ENCODE measurements around the gene SLC5A11.
"Not testable (repeated sequence)": the region's sequence is repeated elsewhere in the genome, so short reads cannot be mapped to it uniquely, and the experiment has no call there.

Gene SLC5A11, protein sequence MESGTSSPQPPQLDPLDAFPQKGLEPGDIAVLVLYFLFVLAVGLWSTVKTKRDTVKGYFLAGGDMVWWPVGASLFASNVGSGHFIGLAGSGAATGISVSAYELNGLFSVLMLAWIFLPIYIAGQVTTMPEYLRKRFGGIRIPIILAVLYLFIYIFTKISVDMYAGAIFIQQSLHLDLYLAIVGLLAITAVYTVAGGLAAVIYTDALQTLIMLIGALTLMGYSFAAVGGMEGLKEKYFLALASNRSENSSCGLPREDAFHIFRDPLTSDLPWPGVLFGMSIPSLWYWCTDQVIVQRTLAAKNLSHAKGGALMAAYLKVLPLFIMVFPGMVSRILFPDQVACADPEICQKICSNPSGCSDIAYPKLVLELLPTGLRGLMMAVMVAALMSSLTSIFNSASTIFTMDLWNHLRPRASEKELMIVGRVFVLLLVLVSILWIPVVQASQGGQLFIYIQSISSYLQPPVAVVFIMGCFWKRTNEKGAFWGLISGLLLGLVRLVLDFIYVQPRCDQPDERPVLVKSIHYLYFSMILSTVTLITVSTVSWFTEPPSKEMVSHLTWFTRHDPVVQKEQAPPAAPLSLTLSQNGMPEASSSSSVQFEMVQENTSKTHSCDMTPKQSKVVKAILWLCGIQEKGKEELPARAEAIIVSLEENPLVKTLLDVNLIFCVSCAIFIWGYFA

DNA sequence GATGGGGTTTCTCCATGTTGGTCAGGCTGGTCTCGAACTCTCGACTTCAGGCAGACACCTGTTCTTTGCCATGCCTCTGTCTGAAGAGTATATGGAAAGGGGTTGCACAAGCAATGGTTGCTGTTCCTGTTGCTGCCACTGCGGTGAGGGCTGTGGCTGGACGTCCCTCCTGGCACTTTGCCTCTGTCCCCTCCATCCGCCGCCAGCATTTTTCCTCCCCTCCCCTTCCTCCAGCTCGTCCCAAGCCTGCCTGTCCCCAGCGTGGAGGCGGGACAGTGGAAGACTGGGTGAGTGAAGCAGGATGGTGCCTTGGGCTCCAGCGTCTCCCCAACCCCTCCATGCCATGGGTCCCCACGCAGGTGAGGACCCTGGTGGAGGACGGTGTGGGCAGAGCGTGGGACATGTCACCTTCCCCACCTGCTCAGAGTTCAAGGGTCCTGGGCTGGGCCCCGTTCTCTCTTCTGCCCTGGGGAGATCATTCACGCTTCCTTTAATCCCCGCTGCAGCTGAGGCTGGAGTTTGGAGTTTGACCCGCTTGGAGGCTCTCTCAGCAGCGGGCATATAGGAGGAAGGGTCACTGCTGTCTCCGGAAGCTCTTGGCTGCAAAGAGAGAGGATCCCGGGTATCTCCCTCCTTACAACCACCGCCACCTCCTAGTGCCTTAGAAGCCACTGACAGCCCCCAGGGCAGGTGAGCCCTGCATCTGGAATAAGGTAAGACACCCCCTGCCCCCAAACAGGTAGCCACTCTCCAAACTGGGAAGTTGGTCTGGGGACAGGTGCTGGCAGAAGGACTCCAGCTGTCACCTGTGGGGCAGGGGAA lies at the start of gene SLC5A11:
SLC5A11 (plus strand) TSS at position 238 of the 822 bp plus-strand sequence. CDS start 12,681 bp downstream, outside the sequence.
- no peak for DNase-seq

DNA sequence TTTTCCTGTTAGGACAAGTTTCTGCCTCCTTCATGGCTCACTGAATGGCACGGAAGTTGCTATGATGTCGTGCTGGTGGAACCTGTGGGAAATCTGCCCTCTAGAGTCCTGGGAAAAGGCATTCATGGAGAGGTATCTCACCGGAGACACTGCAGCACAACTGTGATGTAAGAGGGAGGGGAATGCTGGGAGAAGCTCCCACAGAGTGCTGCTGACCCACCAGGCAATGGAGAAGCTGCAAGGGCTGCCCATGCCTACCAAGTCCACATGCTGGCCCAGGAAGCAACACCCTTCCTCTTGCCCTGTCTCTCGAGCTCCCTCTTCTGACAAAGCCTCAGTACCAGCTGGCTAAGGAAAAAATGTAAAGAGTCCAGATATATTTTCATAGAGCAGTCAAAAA lies 45.2 kb upstream of the SLC5A11 start:
- DNase-seq: no peak

DNA sequence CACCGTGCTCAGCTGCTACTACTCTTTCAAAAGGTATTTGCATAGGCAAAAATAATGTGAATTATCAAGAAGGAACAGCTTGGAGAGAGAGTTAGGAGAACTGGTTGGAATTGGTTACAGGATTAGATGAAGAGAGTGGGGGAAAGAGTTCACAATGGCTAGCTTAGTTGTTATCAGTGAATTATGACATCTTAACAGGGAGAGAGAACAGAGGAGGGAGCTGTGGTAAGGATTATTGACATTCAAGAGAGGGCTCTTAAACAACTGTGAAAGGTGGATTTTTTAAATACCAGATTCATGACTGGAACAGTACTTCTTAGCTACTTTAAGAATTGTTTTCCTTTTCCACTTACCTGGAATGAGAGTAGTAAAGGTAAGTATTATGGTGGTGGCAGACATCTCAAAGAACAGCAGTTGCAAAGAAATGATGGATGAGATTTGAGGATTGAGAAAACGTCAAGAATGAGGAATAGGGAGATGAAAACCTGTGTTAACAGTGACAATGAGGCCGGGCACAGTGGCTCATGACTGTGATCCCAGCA lies 43.9 kb upstream of the SLC5A11 start:
- no peak for DNase-seq

DNA sequence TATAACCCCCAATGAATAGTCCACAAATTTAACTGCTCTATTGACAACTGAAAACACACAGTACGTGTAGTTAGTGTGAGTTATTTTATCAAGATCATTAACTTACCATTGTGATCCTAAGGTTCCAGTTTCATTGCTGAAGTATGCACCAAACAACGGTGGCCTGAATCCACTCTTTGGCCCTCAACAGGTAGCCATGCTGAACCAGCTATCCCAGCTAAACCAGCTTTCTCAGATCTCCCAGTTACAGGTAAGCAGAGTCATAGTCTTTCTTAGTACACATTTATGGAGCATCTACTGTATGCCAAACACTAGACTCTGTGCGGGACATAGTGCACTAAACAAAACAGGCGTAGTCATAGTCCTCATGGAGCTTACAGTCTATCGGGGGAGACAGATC lies 40.3 kb upstream of the SLC5A11 start:
- DNase-seq: no peak

DNA sequence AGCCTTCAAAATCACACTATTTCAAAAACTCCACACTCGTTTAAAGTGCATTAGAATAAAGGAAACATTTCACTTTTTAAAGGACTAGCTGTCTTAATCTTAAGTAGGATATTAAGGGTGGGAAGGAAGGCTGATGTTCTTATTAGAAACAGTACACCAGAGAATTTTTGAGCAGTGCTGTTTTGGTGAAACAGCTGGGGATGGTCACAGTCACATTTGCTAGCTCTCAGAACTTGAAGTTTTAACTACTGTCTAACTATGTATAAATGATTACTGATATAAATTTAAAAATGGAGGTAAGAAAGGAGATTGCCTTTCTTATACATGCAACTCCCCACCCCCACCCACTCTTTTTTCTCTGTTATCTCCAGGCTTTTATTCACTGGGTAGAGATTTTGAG lies 38.5 kb upstream of the SLC5A11 start:
- no peak for DNase-seq

DNA sequence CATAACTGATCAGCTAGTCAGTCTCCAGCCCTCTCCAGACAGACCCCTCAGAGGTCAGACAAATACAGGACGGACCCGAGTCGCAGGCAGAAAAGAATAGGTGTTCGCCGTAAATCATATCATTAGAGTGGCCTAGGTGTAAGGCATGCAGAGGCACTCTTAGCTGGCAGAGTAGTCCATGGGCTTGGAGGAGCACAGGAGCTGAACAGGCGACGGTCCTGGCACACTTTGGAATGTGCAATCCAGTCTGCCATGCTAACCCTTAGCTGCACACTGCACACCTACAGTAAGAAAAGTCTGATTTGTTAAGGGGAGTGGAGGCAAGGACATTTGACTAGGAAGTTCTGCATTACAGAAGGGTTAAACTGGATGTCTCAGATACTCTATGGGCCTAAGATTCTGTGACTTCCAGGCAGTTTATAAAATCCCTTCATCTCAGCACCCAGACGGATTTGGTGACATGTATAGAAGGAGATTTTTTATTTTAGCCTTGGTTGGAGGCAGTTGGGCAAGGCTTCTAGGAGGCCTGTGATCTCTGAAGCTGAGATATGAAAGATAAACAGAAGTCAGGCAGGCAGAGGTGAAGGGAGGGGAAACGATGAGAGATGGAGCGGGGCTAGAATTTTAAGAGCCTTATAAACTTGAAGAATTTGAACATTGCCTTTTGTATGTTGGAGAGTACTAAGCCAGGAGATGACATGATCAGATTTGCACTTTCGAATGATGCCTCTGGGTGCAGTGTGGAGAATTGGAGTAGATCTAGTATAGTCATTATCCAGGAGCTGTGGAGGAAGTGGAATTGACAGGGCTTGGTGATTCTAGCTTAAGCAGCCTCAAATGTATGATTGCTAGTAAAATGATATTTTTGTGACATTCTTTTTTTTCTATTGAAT lies 34.6 kb upstream of the SLC5A11 start:
- DNase-seq: no peak

DNA sequence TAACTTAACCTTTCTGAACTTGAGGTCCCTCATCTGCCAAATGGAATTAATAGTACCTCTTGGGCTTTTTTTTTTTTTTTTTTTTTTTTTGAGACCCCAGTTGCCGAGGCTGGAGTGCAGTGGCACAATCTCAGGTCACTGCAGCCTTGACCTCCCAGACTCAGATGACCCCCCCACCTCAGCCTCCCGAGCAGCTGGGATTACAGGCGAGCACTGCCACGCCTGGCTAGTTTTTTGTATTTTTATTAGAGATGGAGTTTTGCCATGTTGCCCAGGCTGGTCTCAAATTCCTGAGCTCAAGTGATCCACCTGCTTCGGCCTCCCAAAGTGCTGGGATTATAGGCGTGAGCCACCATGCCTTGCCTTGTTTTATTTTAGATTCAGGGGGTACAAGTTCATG lies 33.0 kb upstream of the SLC5A11 start:
- DNase-seq: not testable (repeated sequence)

DNA sequence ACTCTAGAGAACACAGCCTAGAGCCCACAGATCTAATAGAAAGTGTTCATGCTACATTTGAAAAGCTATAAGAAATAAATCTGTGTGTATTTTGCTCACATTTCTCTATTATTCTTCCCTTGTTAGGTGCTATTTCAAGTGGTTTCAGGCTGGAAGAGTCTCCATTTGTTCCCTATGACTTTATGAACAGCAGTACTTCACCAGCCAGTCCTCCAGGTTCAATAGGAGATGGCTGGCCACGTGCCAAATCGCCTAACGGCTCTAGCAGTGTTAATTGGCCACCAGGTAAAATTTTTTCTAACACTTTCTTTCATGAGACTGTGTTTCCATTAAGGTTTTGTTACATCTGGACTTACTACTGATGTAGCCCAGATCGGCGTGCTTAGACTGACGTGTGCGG lies 30.7 kb upstream of the SLC5A11 start:
- DNase-seq: no peak

DNA sequence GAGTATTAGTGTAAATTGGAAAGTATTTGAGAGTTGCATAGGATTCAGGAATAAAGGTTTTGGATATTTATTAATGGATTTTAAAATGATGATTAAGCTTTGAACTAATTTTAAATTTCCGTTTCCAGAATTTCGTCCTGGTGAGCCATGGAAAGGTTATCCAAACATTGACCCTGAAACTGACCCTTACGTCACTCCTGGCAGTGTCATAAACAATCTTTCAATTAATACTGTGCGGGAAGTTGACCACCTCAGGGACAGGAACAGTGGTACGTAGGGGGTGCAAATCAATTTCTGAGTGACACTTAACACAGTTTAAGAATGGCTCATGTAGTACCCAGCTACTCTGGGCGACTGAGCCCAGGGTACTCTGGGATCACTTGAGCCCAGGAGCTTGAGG lies 29.1 kb upstream of the SLC5A11 start:
- DNase-seq: no peak

DNA sequence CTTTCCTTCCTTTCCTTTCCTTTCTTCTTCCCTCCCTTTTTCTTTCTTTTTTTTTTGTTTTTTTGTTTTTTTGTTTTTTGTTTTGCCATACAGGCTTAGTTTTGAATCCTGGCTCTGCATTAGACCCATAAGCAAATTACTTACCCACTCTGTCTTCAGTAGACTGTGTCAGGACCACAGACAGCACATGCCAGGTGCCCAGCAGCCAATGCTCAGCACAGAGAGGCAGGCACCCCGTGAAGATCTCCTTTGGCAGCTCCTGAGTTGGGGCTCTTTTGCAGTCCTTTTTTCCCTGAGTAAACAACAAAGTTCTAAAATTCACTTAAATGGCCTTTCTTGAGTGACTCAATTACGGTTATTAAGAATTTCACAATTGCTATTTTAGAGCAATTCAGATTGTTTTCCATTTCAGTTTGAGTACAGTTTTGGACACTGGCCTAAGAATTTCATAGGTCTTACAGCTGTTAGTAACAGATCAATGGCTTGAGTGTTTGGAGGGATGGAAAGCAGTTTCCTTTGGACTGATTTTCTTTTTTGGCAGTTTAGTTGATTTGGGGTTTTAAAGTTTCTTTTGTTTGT lies 26.2 kb upstream of the SLC5A11 start:
- no peak for DNase-seq

DNA sequence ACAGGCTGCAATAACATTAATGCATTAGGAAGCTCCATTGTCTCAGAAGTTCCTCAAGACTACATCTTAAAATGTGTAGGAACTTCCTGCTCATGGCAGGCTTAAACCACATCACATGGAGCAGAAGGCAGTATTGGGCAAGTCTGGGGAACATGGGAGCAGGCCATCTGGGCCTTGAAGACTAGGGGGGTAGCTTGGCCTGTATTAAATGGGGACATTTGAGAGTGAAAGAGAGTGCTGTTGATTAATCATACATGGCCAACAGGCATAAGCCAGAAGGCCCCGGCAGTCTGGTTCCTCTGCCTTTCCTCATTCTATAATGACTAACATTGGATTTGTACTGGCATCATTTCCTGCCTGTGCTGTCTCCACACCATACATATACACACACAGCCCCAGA lies 25.2 kb upstream of the SLC5A11 start:
- no peak for DNase-seq

DNA sequence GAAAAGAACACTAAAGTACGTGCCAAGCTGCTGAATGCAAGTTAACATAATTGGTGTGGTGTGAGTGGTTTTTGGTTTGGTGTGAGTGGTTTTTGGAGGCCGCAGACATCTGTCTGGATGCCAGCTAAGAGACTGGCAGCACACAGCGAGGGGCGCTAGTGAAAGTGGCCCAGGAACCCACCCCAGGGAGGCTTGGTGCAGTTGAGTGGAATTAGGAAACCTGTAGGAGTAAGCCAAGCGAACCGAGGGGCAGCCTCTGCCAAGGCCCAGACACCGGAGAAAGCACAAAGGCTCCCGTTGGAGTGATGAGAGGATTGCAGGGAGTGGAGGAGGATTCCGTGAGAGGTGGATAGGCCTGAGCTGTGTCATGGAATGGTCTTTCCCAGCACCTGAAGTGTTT lies 24.6 kb upstream of the SLC5A11 start:
- DNase-seq: no peak

DNA sequence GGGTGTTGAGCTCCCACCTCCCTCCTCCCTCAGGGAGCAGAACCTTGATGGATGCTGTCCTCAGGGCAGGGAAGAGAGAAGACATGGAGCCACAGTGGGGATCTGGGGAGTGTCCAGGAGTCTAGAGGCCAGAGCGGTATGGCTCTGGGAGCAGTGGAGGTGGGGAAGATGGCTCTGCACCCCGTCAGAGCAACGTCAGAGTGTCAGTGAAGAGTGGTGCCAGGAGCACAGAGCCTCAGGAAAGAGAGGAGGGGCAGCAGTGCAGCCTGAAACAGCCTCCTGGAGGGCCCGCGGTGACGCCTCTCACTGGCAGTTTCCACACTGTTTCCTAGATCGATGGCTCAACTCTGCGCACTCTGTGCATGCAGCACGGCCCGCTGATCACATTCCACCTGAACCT lies 23.2 kb upstream of the SLC5A11 start:
- DNase-seq: no peak

DNA sequence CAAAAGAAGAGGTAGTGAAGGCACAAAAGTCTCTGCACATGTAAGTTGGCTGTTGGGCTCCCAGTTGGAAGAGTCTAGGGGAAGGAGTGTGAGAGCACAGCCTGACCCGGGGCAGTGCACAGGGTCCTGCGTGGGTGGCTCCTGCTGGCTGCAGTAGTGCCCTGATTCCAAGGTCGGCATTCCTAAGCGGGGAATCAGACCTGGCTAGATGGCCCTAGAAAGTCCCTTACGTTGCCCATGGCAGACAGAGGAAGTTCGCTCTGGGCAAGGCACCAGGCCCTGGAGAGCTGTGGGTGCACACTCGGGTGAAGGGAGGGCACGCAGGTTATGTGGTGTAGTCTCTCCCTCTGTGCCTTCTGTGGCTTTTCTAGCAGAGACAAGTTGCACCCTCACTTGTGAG lies 22.8 kb upstream of the SLC5A11 start:
- no peak for DNase-seq

DNA sequence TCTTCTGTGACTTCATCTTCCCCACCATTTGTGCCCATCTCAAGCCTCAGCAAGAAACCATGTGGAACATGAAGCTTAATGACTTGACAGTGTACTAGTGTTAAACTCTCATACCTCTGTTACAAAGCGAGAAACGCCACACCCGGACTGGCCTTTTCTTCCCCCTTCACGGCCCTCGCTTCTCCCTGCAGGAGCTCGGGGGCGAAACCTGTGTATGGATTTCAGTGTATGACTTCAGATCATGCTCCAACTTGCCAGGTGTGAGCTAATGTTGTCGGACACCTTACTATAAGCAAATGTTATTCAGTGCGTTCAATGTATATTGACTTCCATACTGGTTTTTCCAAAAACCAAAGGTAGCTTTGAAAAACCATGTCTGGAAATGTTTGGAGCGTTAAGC lies 20.1 kb upstream of the SLC5A11 start:
- no peak for DNase-seq

DNA sequence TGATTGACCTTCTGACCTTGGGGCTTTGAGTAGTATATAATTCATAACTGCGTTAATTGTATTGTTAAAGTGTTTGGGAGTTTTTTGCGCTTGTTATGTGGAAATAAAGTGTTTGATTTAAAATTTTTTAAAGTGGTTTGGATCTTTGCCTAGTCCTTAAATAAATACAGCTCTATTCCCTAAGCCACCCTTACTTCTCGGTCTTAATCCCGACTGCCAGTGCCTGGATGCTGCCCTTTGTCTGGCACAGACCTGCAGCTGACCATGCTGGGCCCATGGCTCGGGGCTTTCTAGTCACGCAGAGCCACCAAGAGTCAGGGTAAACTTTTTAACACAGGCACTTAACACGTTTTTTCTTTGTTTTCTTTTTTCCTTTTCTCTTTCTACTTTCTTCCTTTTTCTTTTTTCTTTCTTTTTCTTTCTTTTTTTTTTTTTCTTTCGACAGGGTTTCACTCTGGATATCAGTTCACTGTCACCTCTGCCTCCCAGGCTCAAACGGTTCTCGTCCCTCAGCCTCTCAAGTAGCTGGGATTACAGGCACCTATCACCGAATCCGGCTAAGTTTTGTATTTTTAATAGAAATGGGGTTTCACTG lies 19.6 kb upstream of the SLC5A11 start:
- DNase-seq: no peak

DNA sequence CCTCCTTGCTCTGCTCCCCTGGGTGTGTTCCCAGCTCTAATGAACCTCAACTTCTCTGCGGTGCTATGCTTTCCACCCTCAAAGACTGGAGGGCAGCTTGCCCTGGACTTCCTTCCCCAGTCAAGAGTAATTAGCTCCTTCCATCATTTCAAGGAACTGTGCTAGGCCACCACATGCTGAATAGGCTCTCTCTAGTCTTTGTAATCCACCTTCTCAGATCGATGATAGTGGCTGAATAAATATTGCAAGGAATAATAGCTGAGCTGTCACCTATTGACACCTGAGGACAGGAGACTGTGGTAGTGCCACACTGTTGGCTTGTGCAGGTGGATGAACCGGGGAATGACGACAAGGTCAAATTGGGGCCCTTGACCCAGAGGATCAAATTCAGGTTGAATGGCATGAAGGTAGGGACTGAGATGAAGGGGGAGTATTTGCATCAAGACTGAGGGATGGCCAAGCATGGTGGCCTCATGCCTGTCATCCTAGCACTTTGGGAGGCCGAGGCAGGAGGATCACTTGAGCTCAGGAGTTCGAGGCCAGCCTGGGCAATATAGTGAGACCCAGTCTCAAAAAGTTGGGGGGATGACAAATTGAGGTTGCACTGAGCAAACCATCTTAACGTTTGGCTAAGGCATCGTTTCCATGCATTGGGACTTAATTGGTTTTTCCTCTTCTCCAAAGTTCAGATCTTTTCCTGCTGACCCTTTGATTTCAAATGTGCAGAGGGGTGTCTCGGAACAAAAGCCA lies 18.8 kb upstream of the SLC5A11 start:
- no peak for DNase-seq

DNA sequence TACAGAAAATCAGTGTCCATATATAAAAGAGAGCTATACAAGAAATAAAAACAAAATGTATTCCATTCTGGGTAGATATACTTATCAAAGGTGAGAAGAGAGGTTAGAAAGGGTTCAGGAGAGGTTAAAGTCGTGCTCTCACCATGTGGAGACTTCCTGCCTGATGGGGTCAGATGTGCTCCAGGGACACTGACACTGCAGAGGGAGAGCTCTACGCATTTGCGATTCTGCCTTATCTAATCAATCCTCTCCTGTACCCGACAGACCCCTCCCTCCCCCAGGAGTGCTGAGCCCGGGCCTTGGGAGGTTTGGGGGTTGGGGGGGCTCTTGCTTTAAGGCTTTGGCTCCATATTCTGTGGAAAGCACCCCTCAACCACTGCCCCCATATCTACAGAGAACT lies 16.6 kb upstream of the SLC5A11 start:
- DNase-seq: no peak

DNA sequence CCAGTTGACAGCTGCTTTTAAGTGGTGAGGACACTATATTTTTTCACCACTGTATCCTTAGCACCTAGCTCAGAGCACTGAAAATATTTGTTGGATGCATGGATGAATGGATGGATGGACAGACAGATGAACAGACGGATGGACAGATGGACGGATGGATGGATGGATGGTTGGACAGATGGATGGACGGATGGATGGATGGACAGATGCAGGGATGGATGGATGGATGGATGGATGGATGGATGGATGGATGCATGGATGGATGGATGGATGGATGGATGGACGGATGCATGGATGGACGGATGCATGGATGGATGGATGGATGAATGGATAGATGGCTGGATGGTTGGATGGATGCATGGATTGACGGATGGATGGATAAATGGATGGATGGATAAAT lies 12.4 kb upstream of the SLC5A11 start:
- no peak for DNase-seq

DNA sequence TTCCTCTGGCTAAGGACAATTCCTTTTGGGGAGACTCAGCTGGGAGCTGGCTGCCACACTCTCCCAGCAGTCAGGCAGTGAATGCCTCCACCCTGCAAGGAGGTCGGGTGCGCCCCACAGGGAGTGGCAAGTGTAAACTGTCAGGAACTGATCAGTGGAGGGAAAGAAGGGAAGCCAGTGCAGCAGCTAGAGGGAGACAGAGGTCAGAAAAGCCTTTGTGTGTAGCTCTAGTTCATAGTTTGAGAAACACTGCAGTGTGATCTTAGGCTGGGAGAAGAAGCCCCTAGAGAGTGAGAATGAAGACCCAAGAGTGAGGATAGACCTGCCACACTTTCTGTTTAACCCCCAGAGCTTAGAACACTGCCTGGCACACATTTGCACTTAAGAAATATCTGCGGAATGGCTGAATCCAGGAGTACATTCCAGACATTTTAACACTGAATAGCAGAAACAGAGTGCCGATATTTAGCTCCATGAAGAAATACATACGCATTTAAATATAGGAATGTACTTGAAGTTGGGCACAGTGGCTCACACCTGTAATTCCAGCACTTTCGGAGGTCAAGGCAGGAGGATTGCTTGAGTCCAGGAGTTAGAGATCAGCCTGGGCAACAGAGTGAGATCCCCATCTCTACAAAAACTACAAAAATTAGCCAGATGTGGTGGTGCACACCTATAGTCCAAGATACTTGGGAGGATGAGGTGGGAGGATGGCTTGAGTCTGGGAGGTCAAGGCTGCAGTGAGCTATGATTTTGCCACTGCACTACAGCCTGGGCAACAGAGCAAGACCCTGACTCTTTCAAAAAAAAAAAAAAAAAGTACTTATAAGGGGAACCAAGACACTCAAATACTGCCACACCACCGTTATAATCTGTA lies 11.1 kb upstream of the SLC5A11 start:
- peak; percentile 9 for DNase-seq

Measured in DMS153 (cell line).